Cerebellar cortex (tissue), 1 donor: ENCODE measurements around the gene NOSTRIN.
"Not testable (repeated sequence)": the region's sequence is repeated elsewhere in the genome, so short reads cannot be mapped to it uniquely, and the experiment has no call there.

ENCODE experiments used
- DNase-seq: peaks from one replicate; pipeline ENCODE4 v3.0.0-alpha.2; 2015; ENCODE audit warnings: low spot score

Gene NOSTRIN, protein sequence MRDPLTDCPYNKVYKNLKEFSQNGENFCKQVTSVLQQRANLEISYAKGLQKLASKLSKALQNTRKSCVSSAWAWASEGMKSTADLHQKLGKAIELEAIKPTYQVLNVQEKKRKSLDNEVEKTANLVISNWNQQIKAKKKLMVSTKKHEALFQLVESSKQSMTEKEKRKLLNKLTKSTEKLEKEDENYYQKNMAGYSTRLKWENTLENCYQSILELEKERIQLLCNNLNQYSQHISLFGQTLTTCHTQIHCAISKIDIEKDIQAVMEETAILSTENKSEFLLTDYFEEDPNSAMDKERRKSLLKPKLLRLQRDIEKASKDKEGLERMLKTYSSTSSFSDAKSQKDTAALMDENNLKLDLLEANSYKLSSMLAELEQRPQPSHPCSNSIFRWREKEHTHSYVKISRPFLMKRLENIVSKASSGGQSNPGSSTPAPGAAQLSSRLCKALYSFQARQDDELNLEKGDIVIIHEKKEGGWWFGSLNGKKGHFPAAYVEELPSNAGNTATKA

DNA sequence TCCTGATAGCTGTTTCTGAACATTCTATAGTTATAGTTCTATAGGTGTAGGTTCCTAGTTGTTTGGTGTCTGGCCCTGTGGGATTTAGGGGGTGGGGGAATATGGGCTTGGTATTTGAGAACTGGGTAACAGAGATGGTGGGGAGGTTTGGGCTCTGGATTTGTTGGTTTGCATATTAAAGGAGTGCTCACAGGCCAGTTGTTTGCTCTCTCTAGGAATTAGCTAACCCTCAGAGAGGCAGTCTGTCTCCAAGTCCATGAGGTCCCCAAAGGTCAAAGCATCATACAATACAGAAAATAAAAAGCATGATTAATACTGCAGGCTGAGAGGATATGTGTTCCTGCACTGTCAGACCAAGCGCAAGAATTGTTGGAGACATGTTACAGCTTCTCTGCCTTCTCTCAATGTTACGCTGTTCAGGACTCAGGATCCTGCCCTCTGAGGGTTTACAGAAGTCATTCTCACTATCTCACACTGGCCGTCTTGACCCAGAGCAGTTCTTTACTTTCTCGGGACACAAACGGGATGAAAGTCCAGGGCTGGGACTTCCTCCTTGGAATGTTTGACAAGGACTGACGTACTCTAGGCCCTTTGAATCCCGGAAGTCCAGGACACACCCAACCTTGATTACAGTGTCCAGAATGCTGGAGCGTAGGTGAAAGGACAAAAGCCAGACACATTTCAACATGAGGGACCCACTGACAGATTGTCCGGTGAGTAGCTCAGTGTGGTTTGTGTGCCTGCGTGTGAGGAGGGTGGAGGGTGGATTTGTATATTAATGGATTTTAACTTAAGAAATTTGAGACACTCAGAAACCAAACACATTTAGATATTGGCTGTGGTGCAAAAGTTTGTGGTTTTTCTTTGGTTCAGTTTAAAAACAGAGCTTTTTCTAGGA, at the start of gene NOSTRIN:
NOSTRIN (plus strand) TSS at position 677 of the 898 bp plus-strand sequence; CDS start at position 687, 10 bp downstream.
- no peak for DNase-seq

DNA sequence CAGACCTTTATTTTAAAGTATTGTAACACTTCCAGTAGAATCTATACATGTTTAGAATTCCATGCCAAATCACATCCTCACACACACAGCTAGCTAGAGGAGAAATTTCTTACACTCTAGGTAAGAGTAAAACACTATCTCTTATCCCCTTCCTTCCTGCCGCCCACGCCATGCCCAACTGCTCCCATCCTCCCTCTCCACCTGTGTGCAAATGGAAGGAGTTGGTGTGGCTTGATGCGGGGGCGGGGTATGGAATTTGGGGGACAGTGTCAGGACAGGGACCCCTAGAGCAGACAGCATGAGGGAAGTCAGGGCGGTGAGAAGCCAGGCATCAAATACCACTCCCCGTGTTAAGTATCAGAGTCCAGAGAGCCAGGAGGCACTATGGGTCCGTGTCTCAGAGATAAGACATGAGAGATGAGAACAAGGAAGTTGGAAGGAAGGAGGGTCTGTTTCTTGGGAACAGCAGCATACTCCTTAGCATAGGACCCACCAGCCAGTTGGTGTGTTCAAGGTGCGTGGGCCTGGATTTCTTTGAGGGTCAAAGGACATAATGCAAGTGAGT, 48.6 kb upstream of the NOSTRIN start:
- DNase-seq, result no peak

DNA sequence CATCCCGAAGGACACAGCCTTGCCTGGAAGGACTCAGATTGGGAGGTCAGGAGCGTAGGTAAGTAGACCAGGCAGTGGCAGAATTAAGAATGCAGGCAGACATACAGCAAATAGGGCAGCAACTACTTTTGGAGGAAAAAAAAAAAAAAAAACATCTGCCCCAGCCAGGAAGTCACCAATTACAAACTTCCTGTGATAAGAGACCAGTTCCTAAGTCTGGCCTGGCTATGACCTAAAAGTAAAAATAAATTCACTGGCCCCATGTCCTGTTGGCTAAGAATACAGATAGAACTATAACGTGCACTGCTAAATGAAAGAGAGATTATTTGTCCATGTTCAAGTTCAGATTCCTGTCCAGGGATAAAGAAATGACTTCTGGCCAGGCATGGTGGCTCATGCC, 45.2 kb upstream of the NOSTRIN start:
- DNase-seq, result no peak

DNA sequence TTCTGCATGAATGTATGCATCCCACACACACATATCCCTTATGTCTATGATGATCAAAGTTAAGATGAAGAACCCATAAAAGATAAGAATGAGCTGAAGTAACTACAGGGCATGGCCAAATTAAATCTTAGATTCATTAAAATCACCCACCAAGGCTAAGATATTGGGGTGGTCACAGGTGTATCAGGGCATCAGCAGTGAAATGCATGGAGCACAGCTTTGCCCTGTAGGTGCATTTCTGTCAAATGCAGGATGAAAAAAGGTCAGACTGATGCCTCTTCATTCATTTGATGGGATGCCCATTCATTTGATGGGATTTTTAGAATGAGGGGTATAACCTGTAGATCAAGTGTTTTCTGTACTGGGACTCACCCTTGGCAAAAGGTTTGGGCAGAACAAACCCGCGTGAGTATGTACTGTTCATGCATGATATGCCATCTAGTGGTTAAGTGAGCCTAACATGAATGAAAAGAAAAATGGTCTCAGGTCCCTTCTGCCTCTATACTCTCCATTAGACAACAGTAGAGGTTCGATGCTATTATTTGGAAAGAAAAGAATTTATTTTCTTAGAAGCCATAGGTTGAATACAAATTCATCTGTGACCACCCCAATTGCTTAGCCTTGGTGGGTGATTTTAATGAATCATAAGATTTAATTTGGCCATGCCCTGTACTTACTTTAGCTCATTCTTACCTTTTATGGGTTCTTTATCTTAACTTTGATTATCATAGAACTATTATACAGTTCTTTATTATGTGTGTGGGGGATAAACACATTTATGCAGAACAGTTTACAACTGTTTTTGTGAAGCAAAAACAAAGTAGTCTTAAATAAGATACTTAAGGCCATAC, 43.2 kb upstream of the NOSTRIN start:
- peak; percentile 53 for DNase-seq

DNA sequence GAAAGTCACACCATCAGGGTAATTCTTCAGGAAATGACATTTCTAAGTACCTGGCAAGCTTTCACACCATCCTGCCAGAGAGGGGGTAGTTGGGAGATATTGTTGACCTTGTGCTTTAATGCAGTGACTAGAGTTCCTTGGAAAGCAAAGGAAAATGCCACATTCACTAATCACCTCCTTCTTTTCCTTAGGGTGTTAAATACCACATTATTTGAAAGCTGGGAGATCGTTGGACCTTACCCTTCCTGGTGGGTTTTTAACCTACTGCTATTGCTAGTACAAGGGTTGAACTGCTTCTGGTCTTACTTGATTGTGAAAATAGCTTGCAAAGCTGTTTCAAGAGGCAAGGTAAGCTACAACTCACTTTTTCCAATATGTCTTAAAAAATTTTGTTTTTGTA, 37.0 kb upstream of the NOSTRIN start:
- no peak for DNase-seq

DNA sequence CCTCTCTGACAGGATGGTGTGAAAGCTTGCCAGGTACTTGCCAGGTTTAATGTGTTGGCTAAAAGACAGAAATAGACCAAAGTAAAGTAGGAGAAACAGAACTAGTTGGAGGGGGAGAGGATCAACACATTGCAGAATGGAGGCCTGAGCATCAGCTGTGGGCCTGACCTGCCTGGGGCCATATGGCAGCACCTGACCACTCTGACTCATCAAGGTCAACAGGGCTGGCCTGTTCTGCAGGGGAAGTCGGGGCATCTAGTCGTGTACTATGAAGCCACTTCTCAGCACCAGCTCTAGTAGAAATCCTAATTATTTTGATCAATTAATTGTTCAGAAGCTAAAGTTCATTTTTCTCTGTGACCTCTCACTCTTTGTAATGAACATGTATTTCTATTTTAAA, 35.8 kb upstream of the NOSTRIN start:
- DNase-seq, result no peak

DNA sequence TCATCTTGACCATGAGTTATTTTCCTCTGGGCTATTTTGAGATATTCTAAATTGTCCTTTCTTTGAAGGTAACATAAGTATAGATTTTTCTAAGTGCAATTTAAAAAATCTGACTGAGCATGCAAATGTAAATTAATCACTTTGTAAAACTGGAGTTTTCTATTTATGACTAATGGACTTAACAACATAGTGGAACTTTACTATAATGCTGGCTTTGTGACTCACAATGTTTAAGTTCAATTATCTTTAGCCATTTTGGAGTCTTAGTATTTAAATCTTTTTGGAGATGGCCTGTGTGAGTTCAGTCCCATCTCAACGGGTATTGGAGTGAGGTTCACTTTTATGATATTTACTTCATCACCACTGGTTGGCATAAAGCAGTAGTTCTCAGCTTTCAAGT, 35.2 kb upstream of the NOSTRIN start:
- no peak for DNase-seq

DNA sequence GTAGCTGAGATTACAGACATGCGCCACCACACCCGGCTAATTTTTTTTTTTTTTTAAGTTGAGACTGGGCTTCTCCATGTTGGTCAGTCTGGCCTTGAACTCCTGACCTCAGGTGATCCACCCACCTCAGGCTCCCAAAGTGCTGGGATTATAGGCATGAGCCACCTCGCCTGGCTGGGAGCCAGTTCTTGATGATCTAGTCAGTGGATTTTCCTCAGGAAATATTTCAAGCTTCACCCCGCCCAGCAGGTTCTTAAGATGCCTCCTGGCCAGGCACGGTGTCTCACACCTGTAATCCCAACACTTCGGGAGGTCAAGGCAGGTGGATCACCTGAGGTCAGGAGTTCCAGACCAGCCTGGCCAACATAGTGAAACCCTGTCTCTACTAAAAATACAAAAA, 34.1 kb upstream of the NOSTRIN start:
- not testable (repeated sequence) for DNase-seq

DNA sequence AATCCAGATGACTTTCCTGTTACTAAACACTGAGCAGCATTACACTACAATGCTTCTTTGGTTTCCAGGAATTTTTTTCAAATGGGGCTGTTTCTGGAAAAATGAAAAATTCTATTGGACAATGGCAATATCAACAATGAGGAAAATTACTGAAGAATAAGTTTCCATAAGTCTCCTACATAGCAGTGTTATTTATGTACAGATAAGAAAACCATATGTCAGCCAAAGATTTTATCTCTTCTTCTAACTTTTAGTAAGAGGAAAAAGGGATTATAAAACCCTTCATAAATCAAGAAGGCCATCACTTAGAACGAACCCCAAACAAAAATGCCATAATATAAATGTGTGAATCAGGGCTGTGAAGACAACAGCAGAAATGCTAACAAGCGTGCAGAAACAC, 31.6 kb upstream of the NOSTRIN start:
- no peak for DNase-seq

DNA sequence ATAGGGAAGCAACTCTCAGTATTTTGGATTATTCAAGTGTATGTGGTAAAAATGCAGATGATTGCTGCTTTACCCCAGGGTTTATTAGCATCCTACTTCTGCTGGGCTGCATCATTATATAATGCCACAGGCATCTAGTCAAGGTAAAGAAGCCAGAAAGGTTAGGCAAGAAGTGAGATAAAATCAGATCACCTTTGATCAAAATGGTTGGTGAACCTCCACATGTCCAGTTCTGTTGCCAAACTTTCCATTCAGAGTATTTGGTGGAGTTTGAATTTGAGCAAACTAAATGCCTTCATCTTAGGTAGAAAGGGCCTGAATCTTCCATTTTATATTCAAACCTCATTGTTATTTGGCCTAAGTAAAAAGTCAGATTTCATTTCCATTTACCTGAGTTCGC, 29.7 kb upstream of the NOSTRIN start:
- DNase-seq, result no peak

DNA sequence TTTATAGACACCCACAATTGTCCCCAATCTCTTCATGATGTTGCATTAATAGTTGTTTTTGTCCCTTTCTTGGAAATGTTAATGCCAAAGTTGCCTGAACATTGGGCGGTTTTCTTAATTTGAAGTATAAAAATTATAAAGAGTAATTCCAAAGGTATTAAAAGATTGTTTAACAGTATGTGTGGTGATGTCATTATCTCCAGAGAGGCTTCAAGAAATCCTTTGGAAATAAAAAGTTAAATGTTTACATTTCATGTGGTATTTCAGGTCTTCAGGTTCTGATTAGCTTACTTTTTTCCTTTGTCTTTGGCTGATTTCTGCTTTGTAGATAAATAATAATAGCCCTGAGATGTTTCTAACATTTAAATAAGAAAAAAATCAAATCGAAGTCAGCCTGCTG, 29.3 kb upstream of the NOSTRIN start:
- no peak for DNase-seq

DNA sequence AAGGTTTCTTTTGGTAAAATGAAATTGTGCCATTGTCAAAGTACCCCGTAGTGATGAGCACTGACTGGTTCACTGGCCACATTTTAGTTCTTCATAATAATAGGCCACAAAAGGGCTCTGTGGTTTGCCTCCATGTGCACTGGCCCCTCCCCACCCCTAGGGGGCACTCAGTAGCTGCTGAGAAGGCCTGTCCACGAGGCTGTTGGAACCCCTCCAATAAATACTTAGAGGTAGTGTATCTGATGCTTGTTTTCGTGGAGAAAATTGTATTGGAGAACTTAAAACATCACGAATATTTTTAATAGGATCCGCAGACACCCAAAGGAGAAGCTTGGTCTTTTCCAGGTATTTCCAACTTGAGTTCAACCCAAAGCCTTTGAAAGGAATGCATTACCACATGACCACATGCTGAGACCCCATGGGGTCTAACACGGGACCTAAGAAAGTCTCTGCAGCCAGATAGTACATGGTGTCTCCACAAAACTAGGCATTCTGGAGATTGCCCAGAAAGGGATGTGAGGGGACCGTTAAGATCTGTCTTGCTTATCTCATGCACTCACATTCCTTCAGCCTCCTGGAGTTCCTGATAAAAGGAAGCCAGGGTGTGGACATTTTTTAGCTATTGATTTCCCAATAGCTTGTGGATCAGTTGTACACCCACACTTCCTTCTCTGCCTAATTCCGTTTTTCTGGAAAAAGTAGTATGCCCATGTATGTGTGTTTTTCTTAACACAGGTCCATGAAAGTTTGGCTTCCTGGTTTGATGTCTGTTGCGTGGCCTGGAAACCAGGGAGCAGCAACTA, 28.5 kb upstream of the NOSTRIN start:
- DNase-seq, result peak; percentile 17

DNA sequence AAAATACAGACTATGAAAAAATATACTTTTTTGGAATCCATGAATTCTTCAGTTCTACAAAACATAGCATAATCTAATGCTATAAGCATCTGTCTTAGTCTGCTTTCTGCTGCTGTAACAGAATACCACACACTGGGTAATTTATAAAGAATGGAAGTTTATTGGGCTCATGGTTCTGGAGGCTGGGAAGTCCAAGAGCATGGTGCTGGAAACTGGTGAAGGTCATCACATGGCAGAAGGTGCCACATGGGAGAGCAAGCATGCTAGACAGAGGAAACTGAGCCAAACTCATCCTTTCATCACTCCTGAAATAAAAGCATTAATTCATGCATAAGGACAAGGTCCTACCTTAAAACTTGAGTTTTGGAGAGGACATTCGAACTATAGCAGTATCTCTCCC, 26.6 kb upstream of the NOSTRIN start:
- no peak for DNase-seq

DNA sequence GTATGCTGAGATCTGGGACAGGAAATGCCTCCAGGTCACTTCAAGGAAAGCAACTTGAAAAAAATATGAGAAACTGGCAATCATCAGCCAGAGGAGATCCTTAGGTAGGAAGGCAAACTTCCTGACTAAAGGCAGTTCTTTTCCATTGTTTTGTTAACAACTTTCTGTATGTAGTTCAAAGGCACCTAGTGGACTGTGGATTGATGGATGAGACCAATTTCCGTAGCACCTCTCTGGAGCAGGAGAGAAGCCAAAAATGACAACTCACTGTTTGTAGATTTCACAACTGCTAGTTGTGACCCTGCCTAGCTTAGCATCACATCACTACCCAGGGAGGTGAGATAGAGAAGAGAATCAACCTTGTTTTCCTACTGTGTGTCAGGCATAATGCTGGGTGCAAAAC, 21.8 kb upstream of the NOSTRIN start:
- DNase-seq, result no peak

DNA sequence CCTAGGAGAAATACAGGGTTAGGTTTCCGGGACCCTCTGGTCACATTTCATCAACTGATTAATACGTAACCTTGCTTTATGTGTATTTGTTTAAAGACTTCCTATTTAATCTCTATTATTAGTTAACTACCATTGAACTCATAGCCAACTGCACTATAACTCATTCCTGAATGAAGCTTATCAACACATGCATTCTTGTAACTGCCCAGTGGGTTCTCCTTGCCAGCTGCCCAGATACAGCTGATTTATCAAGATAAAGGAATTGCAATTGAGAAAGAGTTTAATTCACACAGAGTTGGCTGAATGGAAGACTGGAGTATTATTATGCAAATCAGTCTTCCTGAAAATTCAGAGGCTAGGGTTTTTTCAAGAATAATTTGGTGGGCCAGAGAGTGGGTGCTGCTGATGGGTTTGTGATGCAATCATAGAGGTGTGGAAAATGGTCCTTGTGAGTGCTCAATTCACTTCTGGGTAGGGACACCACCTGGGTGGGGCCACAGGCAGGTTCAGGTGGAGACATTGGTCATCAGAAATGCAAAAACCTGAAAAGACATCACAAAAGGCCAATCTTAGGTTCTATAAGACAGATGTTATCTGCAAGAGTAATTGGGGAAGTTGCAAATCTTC, 21.1 kb upstream of the NOSTRIN start:
- DNase-seq, result no peak

DNA sequence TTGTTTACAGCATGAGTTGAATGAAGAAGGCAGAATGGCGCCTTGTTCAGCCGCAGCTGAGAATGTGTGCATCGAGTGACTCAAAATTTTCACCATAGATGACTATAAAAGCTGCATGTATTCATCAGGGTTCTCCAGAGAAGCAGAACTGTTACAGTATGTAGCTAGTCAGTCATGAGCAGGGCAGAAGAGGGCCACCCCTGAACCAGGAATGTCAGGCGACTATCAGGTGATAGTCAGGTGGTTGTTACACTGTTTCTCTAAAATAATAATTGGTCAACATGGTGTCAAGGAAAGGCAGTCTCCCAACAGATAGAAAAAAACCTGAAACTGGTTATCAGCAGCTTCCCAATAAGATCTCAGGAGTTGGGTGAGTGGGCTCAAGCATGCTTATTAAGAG, 20.2 kb upstream of the NOSTRIN start:
- no peak for DNase-seq

DNA sequence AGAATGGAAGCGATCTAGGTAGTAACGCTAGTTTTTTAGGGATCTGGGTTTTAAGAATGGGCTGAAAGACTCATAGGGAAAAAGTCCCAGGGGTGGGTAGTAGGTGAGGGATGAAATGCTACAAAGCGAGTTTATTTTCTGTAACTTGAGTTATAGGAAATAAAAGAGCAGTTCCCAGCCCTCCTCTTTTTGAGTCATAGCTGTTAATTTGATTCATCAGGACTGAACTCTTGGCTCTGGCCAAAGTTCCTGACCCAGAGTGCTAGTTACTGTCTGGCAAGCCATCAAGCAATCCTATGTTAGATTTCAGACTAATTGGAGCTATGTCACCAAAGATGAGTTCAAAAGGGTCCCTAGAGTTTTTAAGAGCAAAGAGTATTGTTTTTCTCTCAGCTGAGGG, 17.4 kb upstream of the NOSTRIN start:
- DNase-seq, result no peak

DNA sequence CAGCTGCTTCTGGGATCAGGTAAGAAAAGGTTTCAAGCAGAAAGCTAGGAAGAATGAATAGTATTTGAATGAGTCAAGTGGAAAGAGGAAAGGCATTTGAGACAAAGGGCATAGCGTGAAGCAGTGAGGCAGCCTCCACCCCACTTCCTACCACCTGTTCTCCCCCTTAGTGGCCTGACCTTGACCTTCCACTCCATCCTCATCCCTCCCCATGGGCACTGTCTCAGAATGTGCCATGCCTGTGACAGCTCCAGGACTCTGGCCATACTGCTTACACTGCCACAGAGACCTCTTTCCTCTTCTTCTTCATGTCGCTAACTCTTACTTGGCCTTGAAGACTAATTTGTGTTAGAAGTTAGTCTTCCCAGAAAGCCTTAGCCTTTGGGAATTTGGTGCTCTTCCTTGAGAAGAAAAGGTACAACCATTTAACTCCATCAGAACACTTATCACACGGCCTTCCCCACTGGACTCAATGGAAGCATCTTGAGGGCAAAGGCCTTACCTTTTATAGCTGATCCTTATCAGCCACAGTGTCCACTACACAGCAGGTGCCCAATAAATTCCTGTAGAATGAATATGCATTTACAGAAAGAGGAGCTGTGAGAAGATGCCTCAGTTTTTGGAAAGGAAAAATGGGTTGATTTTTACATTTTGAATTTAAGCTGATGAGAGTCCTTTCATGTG, 15.2 kb upstream of the NOSTRIN start:
- no peak for DNase-seq

DNA sequence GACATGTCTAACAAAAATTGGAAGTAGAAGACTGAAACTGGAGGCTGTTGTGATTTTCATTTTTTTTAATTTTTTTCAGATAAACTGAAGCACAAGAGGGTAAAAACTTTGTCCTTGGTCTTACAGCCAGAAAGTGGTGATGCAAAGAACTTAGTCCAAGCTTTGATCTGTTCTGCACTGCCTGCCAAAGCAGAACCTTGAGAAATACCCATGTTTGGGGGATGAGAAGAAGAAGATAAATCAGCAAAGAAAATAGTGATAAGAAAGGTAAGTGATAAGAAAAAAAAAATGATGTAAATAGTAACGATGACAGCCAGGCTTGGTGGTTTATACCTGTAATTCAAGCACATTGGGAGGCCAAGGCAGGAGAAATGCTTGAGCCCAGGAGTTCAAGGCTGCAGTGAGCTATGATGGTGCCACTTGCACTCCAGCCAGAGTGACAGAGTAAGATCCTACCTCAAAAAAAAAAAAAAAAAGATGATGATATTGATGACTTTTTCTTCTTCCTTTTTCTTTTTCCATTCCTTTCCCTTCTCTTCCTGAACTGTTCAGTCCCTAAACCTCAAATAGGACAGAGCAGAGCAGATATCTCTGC, 14.6 kb upstream of the NOSTRIN start:
- no peak for DNase-seq
